GM13976 (cell line): ENCODE data around the gene M6PR.

Source experiments
- DNase-seq: peaks from one replicate; pipeline ENCODE4 v3.0.0; 2012; ENCODE audit warnings: low spot score
- in situ Hi-C: fragments of 300-500 bp; cut with MboI; formaldehyde crosslinking; loops from one replicate; pipeline ENCODE4 v1.12.0; 2022; ENCODE audit warnings: low sequenced_read_pairs, mixed read lengths, inconsistent platforms; ENCODE audit not compliant: unreplicated experiment
- TF ChIP-seq, protein P1 (sequence below): IDR thresholded peaks from 2 replicates; pipeline ENCODE4 v1.5.1; 2012; ENCODE audit warnings: borderline replicate concordance, mild to moderate bottlenecking; ENCODE audit not compliant: insufficient read depth; ENCODE audit errors: extremely low read depth, missing control alignments, control extremely low read depth

M6PR gene

DNA sequence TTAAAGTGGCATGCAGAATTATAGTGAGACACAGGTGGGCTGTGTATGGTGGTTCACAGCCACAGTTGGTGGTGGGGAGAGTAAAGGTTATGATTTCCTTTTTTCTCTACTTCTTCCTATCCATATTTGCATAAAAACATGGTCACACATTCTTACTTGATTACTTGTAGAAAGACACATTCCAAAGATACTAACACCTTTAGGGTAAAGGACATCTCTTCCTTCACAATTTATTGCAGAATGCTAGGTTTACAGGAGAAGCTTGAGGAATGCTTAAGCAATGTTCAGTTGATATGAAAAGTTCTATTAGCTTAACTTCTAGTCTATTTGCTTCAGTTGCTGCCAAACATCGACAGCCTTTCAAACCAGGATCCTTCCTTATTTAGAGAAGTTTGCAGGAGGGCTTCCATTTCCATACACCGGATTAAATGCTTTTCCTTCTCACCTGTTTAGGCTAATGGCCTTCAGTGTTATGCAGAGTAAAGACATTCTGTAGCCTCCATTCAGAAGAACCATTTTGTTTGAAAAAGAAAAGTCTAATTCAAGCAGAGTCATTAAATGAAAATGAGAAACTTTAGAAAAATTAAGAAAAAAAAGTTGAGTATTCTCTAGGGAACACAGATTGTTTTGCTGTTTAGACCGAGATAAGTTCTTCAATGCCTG is 37.7 kb downstream of the M6PR start:
- in situ Hi-C loops, result no loop called here
- TF ChIP-seq, protein P1, sequence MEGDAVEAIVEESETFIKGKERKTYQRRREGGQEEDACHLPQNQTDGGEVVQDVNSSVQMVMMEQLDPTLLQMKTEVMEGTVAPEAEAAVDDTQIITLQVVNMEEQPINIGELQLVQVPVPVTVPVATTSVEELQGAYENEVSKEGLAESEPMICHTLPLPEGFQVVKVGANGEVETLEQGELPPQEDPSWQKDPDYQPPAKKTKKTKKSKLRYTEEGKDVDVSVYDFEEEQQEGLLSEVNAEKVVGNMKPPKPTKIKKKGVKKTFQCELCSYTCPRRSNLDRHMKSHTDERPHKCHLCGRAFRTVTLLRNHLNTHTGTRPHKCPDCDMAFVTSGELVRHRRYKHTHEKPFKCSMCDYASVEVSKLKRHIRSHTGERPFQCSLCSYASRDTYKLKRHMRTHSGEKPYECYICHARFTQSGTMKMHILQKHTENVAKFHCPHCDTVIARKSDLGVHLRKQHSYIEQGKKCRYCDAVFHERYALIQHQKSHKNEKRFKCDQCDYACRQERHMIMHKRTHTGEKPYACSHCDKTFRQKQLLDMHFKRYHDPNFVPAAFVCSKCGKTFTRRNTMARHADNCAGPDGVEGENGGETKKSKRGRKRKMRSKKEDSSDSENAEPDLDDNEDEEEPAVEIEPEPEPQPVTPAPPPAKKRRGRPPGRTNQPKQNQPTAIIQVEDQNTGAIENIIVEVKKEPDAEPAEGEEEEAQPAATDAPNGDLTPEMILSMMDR, result no peak
- no peak for DNase-seq

DNA sequence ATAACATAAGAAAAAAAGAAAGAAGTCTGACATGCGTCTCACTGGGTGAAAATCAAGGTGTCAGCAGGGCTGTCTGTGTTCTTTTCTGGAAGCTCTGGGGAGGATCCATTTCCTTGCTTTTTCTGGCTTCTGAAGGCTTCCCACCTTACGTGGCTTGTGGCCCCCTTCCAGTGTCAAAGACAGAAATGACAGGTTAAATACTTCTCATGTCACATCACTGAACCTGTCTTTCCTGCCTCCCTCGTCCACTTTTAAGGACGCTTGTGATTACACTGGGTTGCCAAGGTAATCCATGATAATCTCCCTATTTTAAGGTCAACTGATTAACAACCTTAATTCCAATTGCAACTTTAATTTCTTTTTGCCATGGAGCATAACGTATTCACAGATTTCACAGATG is 39.7 kb downstream of the M6PR start:
- in situ Hi-C loops, result no loop called here
- DNase-seq, result no peak
- TF ChIP-seq, protein P1, result no peak

DNA sequence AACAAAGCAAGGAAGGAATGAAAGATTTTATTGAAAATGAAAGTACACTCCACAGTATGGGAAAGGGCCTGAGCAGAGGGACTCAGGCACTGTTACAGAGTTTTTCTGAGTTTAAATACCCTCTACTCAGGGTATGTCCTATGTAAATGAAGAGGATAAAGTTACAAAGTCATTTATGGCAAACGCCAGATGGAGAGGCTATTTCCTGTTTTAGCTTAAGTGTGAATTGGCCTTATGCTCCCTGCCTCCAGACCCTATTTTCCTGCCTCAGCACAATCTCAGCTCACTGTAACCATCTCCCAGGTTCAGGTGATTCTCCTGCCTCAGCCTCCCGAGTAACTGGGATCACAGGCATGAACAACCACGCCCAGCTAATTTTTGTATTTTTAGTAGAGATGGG is 41.9 kb downstream of the M6PR start:
- in situ Hi-C loops, result no loop called here

DNA sequence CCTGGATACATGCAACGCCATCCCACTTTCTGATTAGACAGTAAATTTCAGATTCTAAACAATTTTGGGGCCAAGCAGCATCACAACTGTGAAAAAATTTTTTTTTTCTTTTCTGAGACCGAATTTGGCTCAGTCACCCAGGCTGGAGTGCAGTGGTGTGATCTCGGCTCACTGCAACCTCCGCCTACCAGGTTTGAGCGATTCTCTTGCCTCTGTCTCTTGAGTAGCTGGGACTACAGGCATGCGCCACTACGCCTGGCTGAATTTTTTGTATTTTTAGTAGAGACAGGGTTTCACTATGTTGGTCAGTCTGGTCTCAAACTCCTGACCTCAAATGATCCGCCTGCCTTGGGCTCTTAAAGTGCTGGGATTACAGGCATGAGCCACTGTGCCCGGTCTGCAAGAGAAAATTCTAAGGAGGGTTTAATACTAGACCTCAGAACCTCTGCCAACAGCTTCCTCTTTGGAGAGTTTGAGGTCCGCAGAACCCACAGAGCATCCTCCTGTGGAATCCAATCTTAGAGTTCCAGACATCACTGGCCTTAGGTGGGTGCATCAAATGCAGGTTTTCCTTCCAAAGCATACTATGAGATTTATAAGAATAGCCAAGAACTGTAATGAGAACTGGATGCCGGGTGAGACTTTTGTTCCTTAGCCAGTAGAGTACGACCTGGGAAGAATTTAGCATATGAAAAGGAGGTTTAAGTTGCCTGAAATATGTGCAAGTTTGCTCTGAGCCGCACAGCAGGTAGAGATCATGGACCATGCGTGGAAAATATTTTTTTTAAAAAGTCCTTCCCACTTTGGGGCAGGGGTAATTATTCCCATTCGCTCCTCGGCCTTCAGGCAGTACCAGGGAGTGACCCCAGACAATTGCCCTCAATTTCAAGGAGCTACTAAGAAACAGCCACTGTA is 42.9 kb downstream of the M6PR start:
- DNase-seq, result no peak
- in situ Hi-C loops, result no loop called here
- TF ChIP-seq, protein P1, result no peak

More for the DNA sequence above, 41.9 kb downstream of the M6PR start:
- no peak for DNase-seq
- TF ChIP-seq, protein P1, result no peak

DNA sequence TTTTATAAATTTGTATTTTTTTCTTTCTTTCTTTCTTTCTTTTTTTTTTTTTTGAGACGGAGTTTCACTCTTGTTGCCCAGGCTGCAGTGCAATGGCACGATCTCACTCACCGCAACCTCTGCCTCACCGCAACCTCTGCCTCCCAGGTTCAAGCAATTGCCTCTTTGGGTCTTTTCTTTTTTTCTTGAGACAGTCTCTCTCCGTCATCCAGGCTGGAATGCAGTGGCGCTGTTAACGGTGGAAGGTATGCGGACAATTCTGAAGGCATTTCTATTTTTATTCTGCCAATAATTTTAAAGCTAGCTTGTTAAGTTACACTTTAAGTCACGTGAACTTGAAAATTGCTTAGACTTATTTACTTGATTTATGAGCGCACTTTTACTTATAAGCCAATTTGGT is 43.9 kb downstream of the M6PR start:
- in situ Hi-C loops, result no loop called here
- TF ChIP-seq, protein P1, result no peak
- DNase-seq, result no peak

DNA sequence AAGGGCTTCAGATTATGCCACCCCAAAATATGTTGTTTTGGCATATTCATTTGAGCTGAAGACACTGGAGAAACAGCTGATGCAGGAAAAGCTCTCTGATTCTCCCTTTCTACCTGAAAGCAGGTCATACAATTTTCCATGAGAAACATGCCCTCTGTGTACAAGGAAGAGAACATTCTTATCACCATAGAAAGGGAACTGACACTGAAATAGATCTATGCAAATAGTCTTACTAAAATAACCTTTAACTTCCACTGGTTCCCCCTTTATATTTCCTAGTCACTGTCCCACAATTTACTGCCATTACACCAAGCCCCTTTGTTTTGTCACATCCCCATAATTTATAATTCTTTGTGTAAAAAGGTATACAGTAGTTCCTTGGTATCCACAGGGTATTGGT is 44.8 kb downstream of the M6PR start:
- in situ Hi-C loops, result no loop called here
- TF ChIP-seq, protein P1, result no peak
- DNase-seq, result no peak
